Common myeloid progenitor, CD34-positive (primary cell): Measurements from ENCODE around the gene ITGB5.
"Not testable (repeated sequence)": the region's sequence is repeated elsewhere in the genome, so short reads cannot be mapped to it uniquely, and the experiment has no call there.

ENCODE experiments used
- CTCF ChIA-PET: fragments of 350-600 bp; sonication (Branson Sonifier 250); formaldehyde crosslinking; loops from one replicate; lab custom pipeline; 2021; ENCODE audit warnings: antibody characterized with exemption; lab: Charles Lee
- POLR2A ChIA-PET: fragments of 350-600 bp; sonication (Branson Sonifier 250); formaldehyde crosslinking; loops from one replicate; lab custom pipeline; 2021; ENCODE audit warnings: antibody characterized with exemption; lab: Charles Lee
- DNase-seq, 3 donors: peaks; one replicate each; pipeline versions ENCODE4 v3.0.0 to v3.0.0-alpha.2; 2013
- H3K27ac ChIP-seq, 2 experiments: 1 replicate in 1 of 2; 2 replicates in 1 of 2; pipeline ENCODE4 v1.7.0; 2013; ENCODE audit warnings: inconsistent platforms in 2 of 2, low read length in 2 of 2, mild to moderate bottlenecking in 2 of 2, low read depth in 1 of 2, moderate library complexity in 1 of 2; ENCODE audit not compliant: severe bottlenecking in 2 of 2, insufficient read depth in 1 of 2, poor library complexity in 1 of 2
- H3K27me3 ChIP-seq, 5 experiments: replicated peaks in 2 of 5; 1 replicate in 3 of 5; 2 replicates in 2 of 5; pipeline versions ENCODE4 v1.6.1 to v1.7.0; 2013; ENCODE audit warnings: low read length in 4 of 5, mild to moderate bottlenecking in 2 of 5, moderate library complexity in 2 of 5, inconsistent platforms in 1 of 5; ENCODE audit not compliant: insufficient read depth in 5 of 5, control insufficient read depth in 4 of 5
- H3K36me3 ChIP-seq, 4 experiments: 1 replicate in 2 of 4; 2 replicates in 2 of 4; pipeline versions ENCODE4 v1.6.1 to v1.7.0; 2013; ENCODE audit warnings: low read length in 3 of 4, control low read depth in 1 of 4, mild to moderate bottlenecking in 1 of 4; ENCODE audit not compliant: control insufficient read depth in 4 of 4, insufficient read depth in 4 of 4
- H3K4me1 ChIP-seq, 4 experiments: 1 replicate in 3 of 4; 2 replicates in 1 of 4; pipeline versions ENCODE4 v1.6.1 to v1.7.1; 2013; ENCODE audit warnings: low read length in 3 of 4, mild to moderate bottlenecking in 3 of 4, control low read depth in 1 of 4, inconsistent platforms in 1 of 4, moderate library complexity in 1 of 4; ENCODE audit not compliant: control insufficient read depth in 4 of 4, insufficient read depth in 4 of 4; ENCODE audit errors: control extremely low read depth in 1 of 4
- H3K4me3 ChIP-seq, 7 experiments: 1 replicate in 4 of 7; 2 replicates in 3 of 7; pipeline versions ENCODE4 v1.5.1 to v1.7.0; 2013; ENCODE audit warnings: mild to moderate bottlenecking in 7 of 7, low read length in 6 of 7, moderate library complexity in 6 of 7, inconsistent platforms in 2 of 7, low read depth in 2 of 7, control low read depth in 1 of 7; ENCODE audit not compliant: insufficient read depth in 4 of 7, control insufficient read depth in 1 of 7; ENCODE audit errors: extremely low read depth in 1 of 7
- H3K9me3 ChIP-seq, 5 experiments: 1 replicate in 4 of 5; 2 replicates in 1 of 5; pipeline versions ENCODE4 v1.6.1 to v1.7.1; 2013; ENCODE audit warnings: low read length in 4 of 5, mild to moderate bottlenecking in 2 of 5, inconsistent platforms in 1 of 5, low read depth in 1 of 5, moderate library complexity in 1 of 5; ENCODE audit not compliant: control insufficient read depth in 4 of 5, insufficient read depth in 2 of 5; ENCODE audit errors: control extremely low read depth in 1 of 5
- WGBS: methylation state at CpG from one replicate; pipeline ENCODE4 v1.1.5; 2013; ENCODE audit not compliant: insufficient coverage; 5-methylcytosine and 5-hydroxymethylcytosine counted together

The ITGB5 gene

GRCh38 chr3:124791142-124791541, 96.0 kb downstream of the ITGB5 start:
- ChIA-PET CTCF (interaction anchor here (1.0 to 2.2 kb wide), 6 partner anchors 17 to 110 kb away, joined by 3 to 6 read pairs (median 4); no protein-coding TSS in a partner anchor), POLR2A (interaction anchor here (0.7 kb wide), 1 partner anchor 96 kb away, joined by 3 read pairs; the partner anchor contains the start of gene ITGB5)
- Histone ChIP-seq H3K4me3 (peak overlapping the region in 2 of 7 experiments; percentile 16 to 21), H3K27ac (no peak overlapping the region), H3K9me3 (no peaks in the 10 kb centered on the region), H3K4me1 (peaks cover 0 to 24% (median 20%) of the 10 kb centered on the region in 4 experiments), H3K36me3 (no peaks in the 10 kb centered on the region), H3K27me3 (no peaks in the 10 kb centered on the region)
- no peak for DNase-seq
- 33% methylated on average over 1 of the region's 4 CpGs for WGBS

- H3K4me1 ChIP-seq: peaks cover 0 to 40% (median 31%) of the 10 kb centered on the region in 4 experiments
- H3K4me3 ChIP-seq, H3K36me3 ChIP-seq, H3K9me3 ChIP-seq, H3K27me3 ChIP-seq, H3K27ac ChIP-seq, POLR2A ChIA-PET: not testable (repeated sequence)
- no CpG with 5 or more reads among the region's 5 CpGs for WGBS
- DNase-seq: peak in 2 of 3 donors; percentile 28 to 45
- CTCF ChIA-PET: interaction anchor here (4.6 to 6.4 kb wide), 2 partner anchors 19 to 112 kb away, joined by 28 to 50 read pairs; no protein-coding TSS in a partner anchor
Observed at GRCh38 chr3:124789103-124789502, 98.1 kb downstream of the ITGB5 start.

- Histone ChIP-seq H3K36me3 (no peaks in the 10 kb centered on the region), H3K4me1 (peaks cover 0 to 45% (median 32%) of the 10 kb centered on the region in 4 experiments), H3K9me3 (no peaks in the 10 kb centered on the region), H3K27ac (no peak overlapping the region), H3K27me3 (peaks cover 0 to 1% (median 0%) of the 10 kb centered on the region in 5 experiments), H3K4me3 (no peak overlapping the region)
- CTCF ChIA-PET: interaction anchor here (1.0 to 6.4 kb wide), 6 partner anchors 9 to 113 kb away, joined by 3 to 50 read pairs (median 4); no protein-coding TSS in a partner anchor
- POLR2A ChIA-PET: no interaction called here
- 93% methylated on average over 2 of the region's 2 CpGs for WGBS
- no peak for DNase-seq
Observed at GRCh38 chr3:124788254-124788745, 98.9 kb downstream of the ITGB5 start.

- H3K27me3 ChIP-seq: peaks cover 0 to 2% (median 0%) of the 10 kb centered on the region in 5 experiments
- ChIA-PET CTCF (interaction anchor here (1.0 to 6.4 kb wide), 11 partner anchors 10 to 114 kb away, joined by 3 to 50 read pairs (median 3); no protein-coding TSS in a partner anchor), POLR2A (no interaction called here)
- no peak overlapping the region for H3K27ac ChIP-seq
- no peak for DNase-seq
- no peaks in the 10 kb centered on the region for H3K9me3 ChIP-seq
- H3K36me3 ChIP-seq: no peaks in the 10 kb centered on the region
- 100% methylated on average over 3 of the region's 3 CpGs for WGBS
- peaks cover 0 to 45% (median 32%) of the 10 kb centered on the region in 4 experiments for H3K4me1 ChIP-seq
- H3K4me3 ChIP-seq: no peak overlapping the region
Observed at GRCh38 chr3:124787476-124788195, 99.5 kb downstream of the ITGB5 start.

- Histone ChIP-seq H3K4me1 (peaks cover 0 to 42% (median 29%) of the 10 kb centered on the region in 4 experiments), H3K36me3 (no peaks in the 10 kb centered on the region), H3K27me3 (peaks cover 0 to 2% (median 0%) of the 10 kb centered on the region in 5 experiments), H3K27ac (no peak overlapping the region), H3K4me3 (no peak overlapping the region), H3K9me3 (no peaks in the 10 kb centered on the region)
- no peak for DNase-seq
- WGBS: 87% methylated on average over 5 of the region's 6 CpGs
- ChIA-PET POLR2A (interaction anchor here (0.6 kb wide), 1 partner anchor 22 kb away, joined by 5 read pairs; no protein-coding TSS in a partner anchor), CTCF (interaction anchor here (0.6 to 6.4 kb wide), 17 partner anchors 9 to 119 kb away, joined by 3 to 50 read pairs (median 3); no protein-coding TSS in a partner anchor)
Observed at GRCh38 chr3:124786511-124787241, 100.5 kb downstream of the ITGB5 start.

- POLR2A ChIA-PET: interaction anchor here (0.6 kb wide), 1 partner anchor 23 kb away, joined by 5 read pairs; no protein-coding TSS in a partner anchor
Observed at GRCh38 chr3:124785973-124786372, 101.2 kb downstream of the ITGB5 start.

More at GRCh38 chr3:124785973-124786372, 101.2 kb downstream of the ITGB5 start:
- H3K27ac ChIP-seq: no peak overlapping the region
- WGBS: 100% methylated on average over 3 of the region's 3 CpGs
- H3K9me3 ChIP-seq: no peaks in the 10 kb centered on the region
- H3K36me3 ChIP-seq: no peaks in the 10 kb centered on the region
- H3K4me1 ChIP-seq: peaks cover 0 to 42% (median 29%) of the 10 kb centered on the region in 4 experiments
- no peak overlapping the region for H3K4me3 ChIP-seq
- CTCF ChIA-PET: interaction anchor here (0.6 to 6.4 kb wide), 13 partner anchors 8 to 120 kb away, joined by 3 to 50 read pairs (median 5); no protein-coding TSS in a partner anchor
- DNase-seq: no peak
- peaks cover 0 to 2% (median 0%) of the 10 kb centered on the region in 5 experiments for H3K27me3 ChIP-seq
